ENCODE results near the gene GABRB1.

GABRB1 gene

GRCh38 chr4:47471064-47471463 is 439.7 kb downstream of the GABRB1 start:
- Histone ChIP-seq H2AK5ac (ENCODE audit: low read length) (no peak overlapping the region), H4K8ac (ENCODE audit: low read depth, low read length) (no peak overlapping the region), H3K4me2 (ENCODE audit: low read length) (no peak overlapping the region), H3K27me3 (ENCODE audit: insufficient read depth, low read length, poor library complexity) (no peaks in the 10 kb centered on the region), H3K27ac (ENCODE audit: low read depth, low read length) (no peak overlapping the region), H3K56ac (ENCODE audit: low read length) (no peak overlapping the region), H3K9ac (ENCODE audit: low read length) (no peak overlapping the region), H3K18ac (ENCODE audit: low read length) (no peak overlapping the region), H3K79me1 (ENCODE audit: low read length) (no peaks in the 10 kb centered on the region), H2BK5ac (ENCODE audit: low read length) (no peak overlapping the region), H3K4me1 (ENCODE audit: control insufficient read depth, low read depth, low read length) (no peaks in the 10 kb centered on the region), H3K4ac (ENCODE audit: low read depth, low read length) (no peak overlapping the region), H2BK120ac (ENCODE audit: low read depth, low read length) (no peak overlapping the region), H3K4me3 (ENCODE audit: low read length) (no peak overlapping the region), H3K23ac (ENCODE audit: low read length) (no peak overlapping the region), H3K36me3 (ENCODE audit: control insufficient read depth, insufficient read depth, low read length) (no peaks in the 10 kb centered on the region), H3K79me2 (ENCODE audit: control insufficient read depth, insufficient read depth, low read length) (no peaks in the 10 kb centered on the region), H2BK15ac (replicated peaks; ENCODE audit: low read depth) (no peak overlapping the region), H4K5ac (ENCODE audit: low read length) (no peak overlapping the region)
- no CpG with 5 or more reads among the region's 4 CpGs for WGBS (ENCODE audit: extremely low coverage, insufficient coverage, low lambda C conversion rate)
- DNase-seq: no peak

GRCh38 chr4:47471591-47471990 is 440.2 kb downstream of the GABRB1 start:
- DNase-seq: no peak
- no peak overlapping the region for H3K9ac ChIP-seq (ENCODE audit: low read length)
- no peak overlapping the region for H3K18ac ChIP-seq (ENCODE audit: low read length)
- no peaks in the 10 kb centered on the region for H3K4me1 ChIP-seq (ENCODE audit: control insufficient read depth, low read depth, low read length)
- no peak overlapping the region for H4K5ac ChIP-seq (ENCODE audit: low read length)
- H3K4me3 ChIP-seq (ENCODE audit: low read length): no peak overlapping the region
- H3K79me1 ChIP-seq (ENCODE audit: low read length): no peaks in the 10 kb centered on the region
- no peak overlapping the region for H4K8ac ChIP-seq (ENCODE audit: low read depth, low read length)
- no peak overlapping the region for H2BK5ac ChIP-seq (ENCODE audit: low read length)
- WGBS (ENCODE audit: extremely low coverage, insufficient coverage, low lambda C conversion rate): no CpG with 5 or more reads among the region's 2 CpGs
- no peak overlapping the region for H3K27ac ChIP-seq (ENCODE audit: low read depth, low read length)
- no peak overlapping the region for H3K56ac ChIP-seq (ENCODE audit: low read length)
- H2BK120ac ChIP-seq (ENCODE audit: low read depth, low read length): no peak overlapping the region
- no peak overlapping the region for H2BK15ac ChIP-seq (replicated peaks; ENCODE audit: low read depth)
- H3K36me3 ChIP-seq (ENCODE audit: control insufficient read depth, insufficient read depth, low read length): no peaks in the 10 kb centered on the region
- H3K4ac ChIP-seq (ENCODE audit: low read depth, low read length): no peak overlapping the region
- H2AK5ac ChIP-seq (ENCODE audit: low read length): no peak overlapping the region
- no peaks in the 10 kb centered on the region for H3K27me3 ChIP-seq (ENCODE audit: insufficient read depth, low read length, poor library complexity)
- no peaks in the 10 kb centered on the region for H3K79me2 ChIP-seq (ENCODE audit: control insufficient read depth, insufficient read depth, low read length)
- no peak overlapping the region for H3K4me2 ChIP-seq (ENCODE audit: low read length)
- no peak overlapping the region for H3K23ac ChIP-seq (ENCODE audit: low read length)

- Histone ChIP-seq H2BK5ac (ENCODE audit: low read length) (no peak overlapping the region), H3K4me3 (ENCODE audit: low read length) (no peak overlapping the region), H3K27me3 (ENCODE audit: insufficient read depth, low read length, poor library complexity) (no peaks in the 10 kb centered on the region), H3K79me1 (ENCODE audit: low read length) (no peaks in the 10 kb centered on the region), H4K5ac (ENCODE audit: low read length) (no peak overlapping the region), H3K79me2 (ENCODE audit: control insufficient read depth, insufficient read depth, low read length) (no peaks in the 10 kb centered on the region), H3K27ac (ENCODE audit: low read depth, low read length) (no peak overlapping the region), H3K18ac (ENCODE audit: low read length) (no peak overlapping the region), H3K4ac (ENCODE audit: low read depth, low read length) (no peak overlapping the region), H2AK5ac (ENCODE audit: low read length) (no peak overlapping the region), H3K9ac (ENCODE audit: low read length) (no peak overlapping the region), H2BK15ac (replicated peaks; ENCODE audit: low read depth) (no peak overlapping the region), H3K56ac (ENCODE audit: low read length) (no peak overlapping the region), H2BK120ac (ENCODE audit: low read depth, low read length) (no peak overlapping the region), H3K4me2 (ENCODE audit: low read length) (no peak overlapping the region), H3K36me3 (ENCODE audit: control insufficient read depth, insufficient read depth, low read length) (no peaks in the 10 kb centered on the region), H3K23ac (ENCODE audit: low read length) (no peak overlapping the region), H4K8ac (ENCODE audit: low read depth, low read length) (no peak overlapping the region), H3K4me1 (ENCODE audit: control insufficient read depth, low read depth, low read length) (no peaks in the 10 kb centered on the region)
- no CpG with 5 or more reads among the region's 3 CpGs for WGBS (ENCODE audit: extremely low coverage, insufficient coverage, low lambda C conversion rate)
- DNase-seq: no peak
These were observed 441.9 kb downstream of the GABRB1 start for GRCh38 chr4:47473141-47473750.

- Histone ChIP-seq H2BK5ac (ENCODE audit: low read length) (no peak overlapping the region), H3K4ac (ENCODE audit: low read depth, low read length) (no peak overlapping the region), H3K79me1 (ENCODE audit: low read length) (no peaks in the 10 kb centered on the region), H3K79me2 (ENCODE audit: control insufficient read depth, insufficient read depth, low read length) (no peaks in the 10 kb centered on the region), H3K36me3 (ENCODE audit: control insufficient read depth, insufficient read depth, low read length) (no peaks in the 10 kb centered on the region), H3K4me2 (ENCODE audit: low read length) (no peak overlapping the region), H3K4me1 (ENCODE audit: control insufficient read depth, low read depth, low read length) (no peaks in the 10 kb centered on the region), H3K4me3 (ENCODE audit: low read length) (no peak overlapping the region), H3K18ac (ENCODE audit: low read length) (no peak overlapping the region), H3K23ac (ENCODE audit: low read length) (no peak overlapping the region), H3K27me3 (ENCODE audit: insufficient read depth, low read length, poor library complexity) (no peaks in the 10 kb centered on the region), H2AK5ac (ENCODE audit: low read length) (no peak overlapping the region), H3K9ac (ENCODE audit: low read length) (no peak overlapping the region), H4K8ac (ENCODE audit: low read depth, low read length) (no peak overlapping the region), H3K56ac (ENCODE audit: low read length) (no peak overlapping the region), H4K5ac (ENCODE audit: low read length) (no peak overlapping the region), H3K27ac (ENCODE audit: low read depth, low read length) (no peak overlapping the region), H2BK15ac (replicated peaks; ENCODE audit: low read depth) (no peak overlapping the region), H2BK120ac (ENCODE audit: low read depth, low read length) (no peak overlapping the region)
- WGBS (ENCODE audit: extremely low coverage, insufficient coverage, low lambda C conversion rate): no CpG with 5 or more reads among the region's 4 CpGs
- no peak for DNase-seq
These were observed 443.4 kb downstream of the GABRB1 start for GRCh38 chr4:47474799-47475198.

- no peak overlapping the region for H3K9ac ChIP-seq (ENCODE audit: low read length)
- H3K18ac ChIP-seq (ENCODE audit: low read length): no peak overlapping the region
- no peak overlapping the region for H2BK120ac ChIP-seq (ENCODE audit: low read depth, low read length)
- H2BK5ac ChIP-seq (ENCODE audit: low read length): no peak overlapping the region
- H3K4me1 ChIP-seq (ENCODE audit: control insufficient read depth, low read depth, low read length): no peaks in the 10 kb centered on the region
- H3K27me3 ChIP-seq (ENCODE audit: insufficient read depth, low read length, poor library complexity): no peaks in the 10 kb centered on the region
- no peak overlapping the region for H4K5ac ChIP-seq (ENCODE audit: low read length)
- H3K27ac ChIP-seq (ENCODE audit: low read depth, low read length): no peak overlapping the region
- H3K36me3 ChIP-seq (ENCODE audit: control insufficient read depth, insufficient read depth, low read length): no peaks in the 10 kb centered on the region
- no peak overlapping the region for H2AK5ac ChIP-seq (ENCODE audit: low read length)
- no peak overlapping the region for H3K23ac ChIP-seq (ENCODE audit: low read length)
- no peak overlapping the region for H3K4me3 ChIP-seq (ENCODE audit: low read length)
- H3K79me2 ChIP-seq (ENCODE audit: control insufficient read depth, insufficient read depth, low read length): no peaks in the 10 kb centered on the region
- no peak overlapping the region for H4K8ac ChIP-seq (ENCODE audit: low read depth, low read length)
- H3K56ac ChIP-seq (ENCODE audit: low read length): no peak overlapping the region
- H3K79me1 ChIP-seq (ENCODE audit: low read length): no peaks in the 10 kb centered on the region
- H3K4ac ChIP-seq (ENCODE audit: low read depth, low read length): no peak overlapping the region
- WGBS (ENCODE audit: extremely low coverage, insufficient coverage, low lambda C conversion rate): no CpG with 5 or more reads among the region's 1 CpG
- H2BK15ac ChIP-seq (replicated peaks; ENCODE audit: low read depth): no peak overlapping the region
- no peak overlapping the region for H3K4me2 ChIP-seq (ENCODE audit: low read length)
- DNase-seq: no peak
These were observed 444.0 kb downstream of the GABRB1 start for GRCh38 chr4:47475411-47475810.

Measured in mesendoderm (in vitro differentiated cells).